COLO829 (cell line): ENCODE data around the gene KPNB1.

ENCODE experiments used
- DNase-seq: peaks from one replicate; pipeline ENCODE4 v3.0.0; 2012; ENCODE audit warnings: low spot score

Gene KPNB1

DNA sequence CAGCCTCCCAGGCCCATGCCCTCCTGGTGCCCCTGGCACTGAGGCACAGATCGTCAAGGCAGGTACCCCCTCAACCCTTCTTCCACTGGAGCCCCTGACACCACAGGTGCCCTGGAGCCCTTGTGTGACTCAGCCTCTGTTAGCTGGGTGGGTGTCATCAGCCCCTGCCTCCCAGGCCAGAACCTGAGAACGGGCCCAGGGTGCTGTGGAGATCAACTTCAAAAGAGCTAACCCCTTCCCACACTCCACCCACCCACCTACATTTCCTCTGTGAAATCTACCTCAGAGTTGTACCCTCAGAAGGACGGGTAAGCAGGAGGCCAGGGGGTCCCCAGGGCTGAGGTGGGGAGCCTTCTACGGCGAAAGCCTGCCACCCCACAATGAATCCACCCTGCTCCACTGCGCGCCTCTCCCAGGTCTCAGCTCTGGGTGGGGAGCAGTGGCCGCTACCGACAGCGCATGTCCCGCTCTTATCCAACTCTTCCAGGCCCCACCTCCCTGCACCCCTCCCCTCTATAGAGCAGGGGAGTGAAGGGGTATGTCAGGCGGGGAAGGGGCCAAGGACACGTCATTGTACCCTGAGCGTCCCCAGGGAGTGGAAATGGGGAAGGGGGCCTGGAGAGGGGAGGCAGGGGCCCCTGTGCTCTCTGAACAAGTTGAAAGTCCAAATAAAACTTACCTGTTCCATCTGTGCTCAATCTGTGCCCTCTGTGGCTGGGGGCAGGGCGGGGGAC lies 61.8 kb downstream of the KPNB1 start:
- DNase-seq, result no peak

- no peak for DNase-seq
Measured at GRCh38 chr17:47712330-47713023, 62.8 kb downstream of the KPNB1 start.

GRCh38 chr17:47713980-47714700 lies 64.4 kb downstream of the KPNB1 start:
- DNase-seq, result no peak

GRCh38 chr17:47714773-47715396 lies 65.2 kb downstream of the KPNB1 start:
- DNase-seq, result no peak

GRCh38 chr17:47715669-47716325 lies 66.1 kb downstream of the KPNB1 start:
- no peak for DNase-seq

- DNase-seq, result no peak
Measured at GRCh38 chr17:47716375-47716774, 66.7 kb downstream of the KPNB1 start.

DNA sequence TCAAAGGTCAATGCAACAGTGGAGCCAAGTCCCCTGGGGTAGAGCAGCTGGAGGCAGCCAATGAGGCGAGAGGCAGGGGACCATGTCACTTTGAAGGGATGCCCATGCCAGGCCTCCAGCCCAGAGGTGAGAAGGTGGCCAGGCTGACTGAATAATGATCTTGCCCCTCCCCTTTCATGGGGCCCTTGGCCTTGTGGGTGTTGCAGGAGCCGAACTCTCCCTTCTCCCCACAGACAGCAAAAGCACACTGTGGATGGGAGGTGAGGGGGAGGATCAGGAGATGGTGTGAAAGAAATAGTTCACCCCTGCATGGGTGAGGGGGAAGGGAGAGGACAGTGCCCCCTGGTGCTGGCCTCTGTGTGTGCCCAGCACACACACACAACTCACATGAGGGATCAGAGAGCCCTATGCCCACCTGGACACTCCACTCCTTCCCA lies 67.6 kb downstream of the KPNB1 start:
- no peak for DNase-seq

- no peak for DNase-seq
Measured at GRCh38 chr17:47717979-47718621, 68.4 kb downstream of the KPNB1 start.

GRCh38 chr17:47718634-47719405 lies 69.1 kb downstream of the KPNB1 start:
- DNase-seq, result no peak

- DNase-seq, result no peak
Measured at GRCh38 chr17:47719411-47720152, 69.9 kb downstream of the KPNB1 start.

- DNase-seq, result no peak
Measured at GRCh38 chr17:47720196-47720595, 70.5 kb downstream of the KPNB1 start.

- no peak for DNase-seq
Measured at GRCh38 chr17:47720754-47721533, 71.2 kb downstream of the KPNB1 start.

GRCh38 chr17:47721725-47722124 lies 72.0 kb downstream of the KPNB1 start:
- DNase-seq, result no peak

DNA sequence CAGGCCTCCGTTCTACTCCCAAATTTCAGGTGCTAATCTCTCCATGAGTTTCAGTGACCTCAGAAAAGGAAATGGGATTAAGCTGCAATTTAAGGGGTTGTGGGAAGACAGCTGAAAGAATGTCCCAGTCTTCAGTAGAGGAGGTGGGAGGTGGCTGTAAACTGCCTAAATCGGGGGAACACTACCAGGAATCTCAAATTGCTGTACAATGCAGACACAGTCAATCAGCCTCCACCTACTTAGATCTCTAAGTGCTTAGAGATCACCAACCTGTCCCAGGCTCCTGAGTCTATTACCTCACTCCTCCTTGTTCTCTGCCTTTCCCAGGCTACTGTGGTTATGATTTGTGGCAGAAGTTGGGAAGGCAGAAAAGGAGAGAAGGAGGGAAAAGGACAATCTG lies 75.0 kb downstream of the KPNB1 start:
- no peak for DNase-seq

DNA sequence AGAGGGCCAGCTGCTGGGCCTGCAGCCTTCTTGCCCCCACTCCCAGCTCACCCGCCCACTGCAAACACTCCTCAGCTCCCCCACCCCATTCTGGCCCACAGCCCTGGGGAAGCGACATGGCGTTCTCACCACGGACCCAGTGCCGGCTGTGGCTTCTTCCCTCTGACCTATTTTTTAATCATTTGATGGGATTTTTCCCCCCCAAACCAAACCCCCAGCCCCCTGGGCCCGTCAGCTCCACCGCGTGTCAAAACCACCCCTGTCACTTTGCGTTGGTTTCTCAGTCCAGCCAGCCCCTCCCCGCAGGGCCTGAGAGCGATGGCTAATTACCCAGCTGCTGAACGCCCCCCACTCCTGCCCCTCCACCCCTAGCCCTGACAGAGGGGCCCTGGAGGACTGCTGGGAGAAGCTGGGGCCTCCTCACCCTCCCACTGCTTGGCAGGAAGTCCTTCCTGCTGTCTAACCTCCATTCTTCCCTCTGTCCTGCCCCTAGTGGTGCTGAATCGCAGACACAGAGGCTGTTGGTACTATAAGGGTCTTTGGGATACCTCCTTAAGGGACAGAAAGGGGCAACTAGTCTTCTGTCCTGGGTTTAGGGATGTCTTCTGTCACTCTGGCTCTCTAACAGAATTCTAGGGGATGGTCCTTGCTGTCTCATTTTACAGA lies 75.9 kb downstream of the KPNB1 start:
- DNase-seq, result no peak

- no peak for DNase-seq
Measured at GRCh38 chr17:47726796-47727703, 77.3 kb downstream of the KPNB1 start.

DNA sequence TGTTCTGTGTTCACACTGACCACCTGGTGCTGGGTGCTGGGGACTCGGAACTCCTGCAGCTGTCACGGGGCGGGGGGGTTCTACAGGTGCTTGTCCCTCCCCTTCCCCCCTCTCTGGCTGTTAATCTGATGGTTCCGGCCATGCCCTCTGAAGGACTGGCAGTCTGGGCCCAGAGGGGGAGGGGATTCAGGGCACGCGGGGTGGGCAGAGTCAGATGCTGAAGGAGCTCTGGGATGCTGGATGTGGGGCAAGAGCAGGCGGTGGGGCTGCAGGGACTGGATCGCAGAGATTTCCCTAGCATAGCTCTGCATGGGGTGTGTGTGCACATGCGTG lies 78.0 kb downstream of the KPNB1 start:
- DNase-seq, result no peak
